Vagina (tissue), 2 donors: ENCODE measurements around the gene AHI1.

Experiments used
- CTCF ChIP-seq, 3 experiments: fragments of 450-650 bp in 2 of 3; fragments of 200-600 bp in 1 of 3; sonication (generic) in 1 of 3; IDR thresholded peaks; one replicate each; pipeline ENCODE4 v1.5.1; 2017 to 2019; ENCODE audit warnings: antibody characterized with exemption in 3 of 3, mild to moderate bottlenecking in 2 of 3, moderate library complexity in 2 of 3
- POLR2A ChIP-seq, 2 donors: fragments of 450-650 bp; IDR thresholded peaks; one replicate each; pipeline ENCODE4 v1.6.1; 2017; ENCODE audit warnings: antibody characterized with exemption in 2 of 2, mild to moderate bottlenecking in 2 of 2, moderate library complexity in 2 of 2
- POLR2AphosphoS5 ChIP-seq, 2 donors: sonication (generic); formaldehyde crosslinking; IDR thresholded peaks; one replicate each; pipeline ENCODE4 v1.9.0; 2017; ENCODE audit warnings: antibody characterized with exemption in 2 of 2, mild to moderate bottlenecking in 2 of 2, low read depth in 1 of 2; ENCODE audit not compliant: insufficient read depth in 1 of 2

GRCh38 chr6:135527116-135527959 lies 29.8 kb upstream of the AHI1 start:
- no peak for TF ChIP-seq CTCF (IDR thresholded peaks at IDR 0.05)
- no peak for TF ChIP-seq POLR2A (IDR thresholded peaks at IDR 0.05)
- no peak for TF ChIP-seq POLR2AphosphoS5 (IDR thresholded peaks at IDR 0.05; ENCODE audit: insufficient read depth in 1 of 2, low read depth in 1 of 2)
